Mammary epithelial cell (primary cell): ENCODE measurements around the gene STX11.

Source experiments
- CTCF ChIP-seq, 2 donors: IDR thresholded peaks in 1 of 2; conservative IDR thresholded peaks in 1 of 2; 2 replicates each; pipeline ENCODE4 v1.5.1; 2011 to 2012; ENCODE audit warnings: inconsistent platforms in 2 of 2, low read length in 2 of 2, mild to moderate bottlenecking in 2 of 2, control low read depth in 1 of 2, low read depth in 1 of 2; ENCODE audit not compliant: insufficient read depth in 1 of 2; ENCODE audit errors: extremely low read depth in 1 of 2
- EZH2 ChIP-seq: IDR thresholded peaks from 2 replicates; pipeline ENCODE4 v1.6.1; 2012; ENCODE audit warnings: low read length, inconsistent platforms, borderline replicate concordance

DNA sequence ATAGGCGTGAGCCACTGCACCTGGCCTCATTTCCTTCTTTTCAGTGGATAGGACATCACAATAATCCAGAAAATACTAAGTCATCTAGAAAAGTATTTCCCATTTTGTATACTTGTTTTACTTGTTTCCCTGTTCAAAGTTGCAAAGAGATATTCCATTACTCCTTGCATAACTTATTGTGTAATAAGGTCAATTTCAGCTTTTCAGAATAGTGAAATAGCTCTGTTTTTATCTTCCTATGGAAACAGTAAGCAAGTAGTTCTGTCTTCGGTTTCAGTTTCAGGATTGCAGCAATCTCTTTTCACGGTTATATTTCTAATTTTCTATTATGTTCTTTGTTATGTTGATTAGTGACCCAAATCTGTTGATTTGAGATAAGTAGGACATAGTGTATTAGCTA lies 6.0 kb downstream of the STX11 start:
- TF ChIP-seq EZH2: no peak
- TF ChIP-seq CTCF (conservative IDR thresholded peaks at IDR 0.05 in 1 of 2, IDR thresholded peaks at IDR 0.05 in 1 of 2; ENCODE audit: extremely low read depth in 1 of 2, insufficient read depth in 1 of 2, low read depth in 1 of 2, low read length in 2 of 2): no peak
